Measurements from ENCODE around the gene CDK6. TPM values are rescaled to one million over a fixed set of nuclear protein-coding genes. Genes with fewer than 3 reads are reported as not detected.

Gene CDK6
- total RNA-seq, 4 donors from 2014 or later = 11.2 to 18.5 (median 13.2) TPM

DNA sequence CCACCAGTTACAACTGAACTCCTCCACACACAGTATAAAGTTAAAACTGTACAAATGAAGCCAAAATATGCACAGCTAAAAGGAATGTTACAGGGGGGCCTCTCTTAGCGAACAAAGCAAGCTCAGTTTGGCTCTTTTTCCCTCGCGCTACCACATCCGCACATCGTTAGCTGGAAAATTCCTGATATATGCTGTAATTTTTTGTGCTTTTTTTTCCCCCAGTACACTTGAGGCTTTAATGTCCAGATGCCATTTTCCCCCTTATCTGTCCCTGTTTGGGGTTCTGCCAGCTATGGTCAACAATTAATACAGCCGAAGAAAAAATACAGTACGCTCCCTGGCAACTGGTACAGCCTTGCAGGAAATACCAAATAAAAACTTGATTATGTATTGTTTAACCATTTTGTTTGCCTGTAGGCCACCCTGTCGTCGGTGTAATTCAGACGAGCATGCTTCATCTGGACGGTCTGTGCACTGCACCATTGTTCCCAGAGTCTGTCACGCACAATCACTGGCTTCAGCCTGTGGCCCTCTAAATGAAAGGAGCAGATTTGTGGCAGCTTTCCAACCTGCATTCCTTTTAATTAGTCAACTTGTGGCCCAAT lies 138.0 kb downstream of the CDK6 start:
- Histone ChIP-seq H3K4me3 (replicated peaks in 1 of 3) (no peak overlapping the region), H3K27ac (peak overlapping the region in 1 of 3 donors; percentile 52), H3K9me3 (no peaks in the 10 kb centered on the region), H3K27me3 (no peaks in the 10 kb centered on the region), H3K4me1 (peaks cover 7 to 9% of the 10 kb centered on the region in 2 donors), H3K36me3 (no peaks in the 10 kb centered on the region)
- intact Hi-C loops (cut with DNase I) = no loop called here
- peak in 1 of 2 donors; percentile 6 for DNase-seq
- TF ChIP-seq POLR2A (IDR thresholded peaks at IDR 0.05) = no peak
- TF ChIP-seq, protein P1, sequence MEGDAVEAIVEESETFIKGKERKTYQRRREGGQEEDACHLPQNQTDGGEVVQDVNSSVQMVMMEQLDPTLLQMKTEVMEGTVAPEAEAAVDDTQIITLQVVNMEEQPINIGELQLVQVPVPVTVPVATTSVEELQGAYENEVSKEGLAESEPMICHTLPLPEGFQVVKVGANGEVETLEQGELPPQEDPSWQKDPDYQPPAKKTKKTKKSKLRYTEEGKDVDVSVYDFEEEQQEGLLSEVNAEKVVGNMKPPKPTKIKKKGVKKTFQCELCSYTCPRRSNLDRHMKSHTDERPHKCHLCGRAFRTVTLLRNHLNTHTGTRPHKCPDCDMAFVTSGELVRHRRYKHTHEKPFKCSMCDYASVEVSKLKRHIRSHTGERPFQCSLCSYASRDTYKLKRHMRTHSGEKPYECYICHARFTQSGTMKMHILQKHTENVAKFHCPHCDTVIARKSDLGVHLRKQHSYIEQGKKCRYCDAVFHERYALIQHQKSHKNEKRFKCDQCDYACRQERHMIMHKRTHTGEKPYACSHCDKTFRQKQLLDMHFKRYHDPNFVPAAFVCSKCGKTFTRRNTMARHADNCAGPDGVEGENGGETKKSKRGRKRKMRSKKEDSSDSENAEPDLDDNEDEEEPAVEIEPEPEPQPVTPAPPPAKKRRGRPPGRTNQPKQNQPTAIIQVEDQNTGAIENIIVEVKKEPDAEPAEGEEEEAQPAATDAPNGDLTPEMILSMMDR (IDR thresholded peaks at IDR 0.05) = no peak
- 61 to 63% methylated on average over 12 of the region's 12 CpGs for WGBS, 2 donors

DNA sequence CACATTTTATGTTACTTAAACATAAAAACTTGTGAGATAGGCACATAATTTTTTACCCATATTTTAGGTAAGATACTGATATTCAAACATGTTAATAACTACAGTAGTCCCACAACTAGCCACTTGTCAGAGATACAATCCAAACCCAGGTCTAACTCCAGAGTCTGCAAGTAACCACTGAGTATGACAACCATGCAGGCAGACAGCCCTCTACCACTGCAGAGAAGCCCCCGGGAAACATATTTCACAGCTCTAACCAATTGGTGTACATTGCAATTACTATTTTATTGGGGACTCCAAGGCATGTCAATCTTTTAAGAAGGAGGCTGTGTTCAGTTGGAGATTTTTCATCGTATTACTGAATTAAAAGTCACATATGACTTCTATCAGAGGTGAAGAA lies 139.0 kb downstream of the CDK6 start:
- H3K9me3 ChIP-seq = no peaks in the 10 kb centered on the region
- TF ChIP-seq POLR2A (IDR thresholded peaks at IDR 0.05) = no peak
- TF ChIP-seq, protein P1 (IDR thresholded peaks at IDR 0.05) = no peak
- 79 to 85% methylated on average over 2 of the region's 2 CpGs for WGBS, 2 donors
- H3K27ac ChIP-seq = no peak overlapping the region
- intact Hi-C loops (cut with DNase I) = no loop called here
- H3K27me3 ChIP-seq = no peaks in the 10 kb centered on the region
- H3K36me3 ChIP-seq = no peaks in the 10 kb centered on the region
- no peak for DNase-seq
- H3K4me3 ChIP-seq (replicated peaks in 1 of 3) = no peak overlapping the region
- H3K4me1 ChIP-seq = peaks cover 7 to 9% of the 10 kb centered on the region in 2 donors

DNA sequence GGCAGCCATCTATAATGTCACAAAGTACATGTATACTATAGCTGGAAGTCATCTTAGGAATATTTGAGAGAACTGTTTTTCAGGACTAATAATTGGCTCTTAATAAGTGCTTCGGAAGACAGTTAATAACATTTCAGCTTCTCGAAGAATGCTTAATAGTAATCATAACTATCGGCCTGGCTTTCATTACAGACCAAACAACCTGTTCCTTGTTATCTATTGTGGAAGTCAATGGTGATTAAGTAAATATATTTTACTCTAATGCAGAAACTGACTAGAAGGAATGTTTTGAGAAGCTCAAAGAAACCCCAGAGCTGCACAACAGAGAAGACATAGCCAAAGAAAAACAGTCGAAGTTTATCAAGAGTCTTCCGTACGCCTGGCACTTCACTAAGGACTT lies 139.4 kb downstream of the CDK6 start:
- Histone ChIP-seq H3K4me3 (replicated peaks in 1 of 3) (no peak overlapping the region), H3K4me1 (peaks cover 7 to 9% of the 10 kb centered on the region in 2 donors), H3K9me3 (no peaks in the 10 kb centered on the region), H3K27ac (no peak overlapping the region), H3K27me3 (no peaks in the 10 kb centered on the region), H3K36me3 (no peaks in the 10 kb centered on the region)
- TF ChIP-seq POLR2A (IDR thresholded peaks at IDR 0.05) = no peak
- TF ChIP-seq, protein P1 (IDR thresholded peaks at IDR 0.05) = peak in 1 of 6 experiments; percentile 1
- 89 to 93% methylated on average over 6 of the region's 6 CpGs for WGBS, 2 donors
- intact Hi-C loops (cut with DNase I) = no loop called here
- no peak for DNase-seq

DNA sequence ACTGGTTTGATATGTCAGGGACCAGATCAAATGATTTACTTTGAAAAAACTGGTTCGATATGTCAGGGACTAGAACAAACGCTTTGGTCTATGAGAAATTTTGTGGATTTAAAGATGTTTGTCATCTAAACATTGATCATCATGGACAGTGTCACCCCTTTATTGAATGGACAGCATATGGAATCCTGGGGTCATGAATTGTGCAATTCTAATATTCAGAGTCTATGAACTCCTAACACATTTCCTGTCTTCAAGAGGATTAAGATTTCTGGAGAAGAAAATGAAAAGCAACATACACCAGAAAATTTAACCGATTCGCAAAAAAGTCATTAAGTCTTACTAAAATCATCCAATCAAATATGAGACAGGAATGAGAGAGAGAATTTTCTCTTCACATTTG lies 139.8 kb downstream of the CDK6 start:
- WGBS, 2 donors = 92 to 98% methylated on average over 4 of the region's 4 CpGs
- Histone ChIP-seq H3K4me3 (replicated peaks in 1 of 3) (no peak overlapping the region), H3K9me3 (no peaks in the 10 kb centered on the region), H3K27me3 (no peaks in the 10 kb centered on the region), H3K36me3 (no peaks in the 10 kb centered on the region), H3K27ac (peak overlapping the region in 1 of 3 donors; percentile 86), H3K4me1 (peaks cover 7 to 9% of the 10 kb centered on the region in 2 donors)
- no peak for DNase-seq
- intact Hi-C loops (cut with DNase I) = no loop called here
- TF ChIP-seq, protein P1 (IDR thresholded peaks at IDR 0.05) = no peak
- TF ChIP-seq POLR2A (IDR thresholded peaks at IDR 0.05) = no peak

Measured in thyroid gland (tissue), 4 donors.